Natural killer cell treated with Interleukin-12 subunit alpha and Interleukin-12 subunit beta and Interleukin-15 and Interleukin-18, amount 100 ng/mL, for 72 hours (primary cell): ENCODE measurements around the gene IKBIP. TPM values are rescaled to one million over a fixed set of nuclear protein-coding genes. Genes with fewer than 3 reads are reported as not detected.
"Not testable (repeated sequence)": the region's sequence is repeated elsewhere in the genome, so short reads cannot be mapped to it uniquely, and the experiment has no call there.

Experiments
- ATAC-seq, 2 donors: fragments of 150-1000 bp; cut with Tn5 transposase in 1 of 2; sonication (Bioruptor Pico), chemical (Tn5 transposase) in 1 of 2; 2 replicates each; pipeline ENCODE4 v1.10.0; 2021
- DNase-seq: peaks from one replicate; pipeline ENCODE4 v3.0.0; 2022; ENCODE audit warnings: low spot score
- H3K27ac Mint-ChIP-seq, 2 donors: 1 replicate in 1 of 2; 2 replicates in 1 of 2; pipeline ENCODE4 v1.8.0; 2022; ENCODE audit warnings: mixed read lengths in 2 of 2, mild to moderate bottlenecking in 1 of 2, moderate library complexity in 1 of 2
- H3K27me3 Mint-ChIP-seq, 2 donors: 1 replicate in 1 of 2; 2 replicates in 1 of 2; pipeline ENCODE4 v1.8.0; 2022; ENCODE audit warnings: mixed read lengths in 2 of 2
- H3K36me3 Mint-ChIP-seq: one replicate; pipeline ENCODE4 v1.8.0; 2022; ENCODE audit warnings: mixed read lengths
- H3K4me1 Mint-ChIP-seq, 2 donors: 1 replicate in 1 of 2; 2 replicates in 1 of 2; pipeline ENCODE4 v1.8.0; 2022; ENCODE audit warnings: low read depth in 2 of 2, mixed read lengths in 2 of 2, mild to moderate bottlenecking in 1 of 2
- H3K4me3 Mint-ChIP-seq: one replicate; pipeline ENCODE4 v1.8.0; 2022; ENCODE audit warnings: mixed read lengths
- H3K9me3 Mint-ChIP-seq: 2 replicates; pipeline ENCODE4 v1.8.0; 2022; ENCODE audit warnings: mixed read lengths
- total RNA-seq, 2 donors: library from RNA; stranded (reverse); gene quantifications; one replicate each; pipeline ENCODE4 v1.2.3, GENCODE V29; 2022

Gene IKBIP
- total RNA-seq, 2 donors from 2014 or later = 22.1 to 23.9 TPM

- Mint-ChIP-seq H3K9me3 (no peaks in the 10 kb centered on the region), H3K27me3 (peaks cover 0 to 5% of the 10 kb centered on the region in 2 donors), H3K4me3 (no peak overlapping the region), H3K36me3 (no peaks in the 10 kb centered on the region), H3K27ac (no peak overlapping the region), H3K4me1 (no peaks in the 10 kb centered on the region)
- ATAC-seq = no peak
- no peak for DNase-seq
Observed at GRCh38 chr12:98579347-98579746, 65.2 kb downstream of the IKBIP start.

- no peak for ATAC-seq
- Mint-ChIP-seq H3K4me3 (no peak overlapping the region), H3K27me3 (peaks cover 0 to 5% of the 10 kb centered on the region in 2 donors), H3K36me3 (no peaks in the 10 kb centered on the region), H3K9me3 (no peaks in the 10 kb centered on the region), H3K27ac (no peak overlapping the region), H3K4me1 (no peaks in the 10 kb centered on the region)
- DNase-seq = no peak
Observed at GRCh38 chr12:98578821-98579220, 65.8 kb downstream of the IKBIP start.

GRCh38 chr12:98578392-98578791, 66.2 kb downstream of the IKBIP start:
- no peak overlapping the region for H3K4me3 Mint-ChIP-seq
- H3K27ac Mint-ChIP-seq = no peak overlapping the region
- ATAC-seq = no peak
- peaks cover 0 to 5% of the 10 kb centered on the region in 2 donors for H3K27me3 Mint-ChIP-seq
- H3K4me1 Mint-ChIP-seq = no peaks in the 10 kb centered on the region
- H3K36me3 Mint-ChIP-seq = no peaks in the 10 kb centered on the region
- no peak for DNase-seq
- no peaks in the 10 kb centered on the region for H3K9me3 Mint-ChIP-seq

- not testable (repeated sequence) for H3K9me3 Mint-ChIP-seq, H3K4me1 Mint-ChIP-seq, H3K36me3 Mint-ChIP-seq
Observed at GRCh38 chr12:98576795-98577194, 67.8 kb downstream of the IKBIP start.

DNA sequence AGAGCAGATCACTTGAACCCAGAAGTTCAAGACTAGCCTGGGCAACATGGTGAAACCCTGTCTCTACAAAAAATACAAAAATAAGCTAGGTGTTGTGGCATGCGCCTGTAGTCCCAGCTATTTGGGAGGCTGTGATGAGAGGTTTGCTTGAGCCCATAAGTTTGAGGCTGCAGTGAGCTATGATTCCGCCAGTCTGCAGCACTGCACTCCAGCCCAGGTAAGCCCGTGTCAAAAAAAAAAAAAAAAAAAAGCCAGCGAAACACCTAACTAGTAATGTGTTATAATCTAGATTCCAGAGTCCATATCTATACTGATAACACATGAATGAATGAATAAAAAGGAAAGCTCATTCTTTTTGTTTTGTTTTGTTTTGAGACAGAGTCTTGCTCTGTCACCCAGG, 69.6 kb downstream of the IKBIP start:
- peaks cover 0 to 3% of the 10 kb centered on the region in 2 donors for H3K27me3 Mint-ChIP-seq
- DNase-seq (no peak), ATAC-seq (no peak)
- no peak overlapping the region for H3K4me3 Mint-ChIP-seq
- H3K9me3 Mint-ChIP-seq = no peaks in the 10 kb centered on the region
- no peaks in the 10 kb centered on the region for H3K36me3 Mint-ChIP-seq
- no peak overlapping the region for H3K27ac Mint-ChIP-seq
- H3K4me1 Mint-ChIP-seq = no peaks in the 10 kb centered on the region

More at GRCh38 chr12:98576795-98577194, 67.8 kb downstream of the IKBIP start:
- not testable (repeated sequence) for ATAC-seq, DNase-seq, H3K4me3 Mint-ChIP-seq, H3K27me3 Mint-ChIP-seq, H3K27ac Mint-ChIP-seq

Other genes starting within 250 kb of the IKBIP start
- gene TMPO, start 129.2 kb downstream of the IKBIP start, total RNA-seq = 100 to 1,000 TPM; 147 to 219 TPM
- 100 to 1,000 TPM; 444 to 571 TPM for gene SLC25A3, start 51.1 kb downstream of the IKBIP start, total RNA-seq
- 10 to 100 TPM; 25.9 to 33.2 TPM for gene APAF1, start 502 bp upstream of the IKBIP start, total RNA-seq